ENCODE data around the gene RPSA.

The RPSA gene

DNA sequence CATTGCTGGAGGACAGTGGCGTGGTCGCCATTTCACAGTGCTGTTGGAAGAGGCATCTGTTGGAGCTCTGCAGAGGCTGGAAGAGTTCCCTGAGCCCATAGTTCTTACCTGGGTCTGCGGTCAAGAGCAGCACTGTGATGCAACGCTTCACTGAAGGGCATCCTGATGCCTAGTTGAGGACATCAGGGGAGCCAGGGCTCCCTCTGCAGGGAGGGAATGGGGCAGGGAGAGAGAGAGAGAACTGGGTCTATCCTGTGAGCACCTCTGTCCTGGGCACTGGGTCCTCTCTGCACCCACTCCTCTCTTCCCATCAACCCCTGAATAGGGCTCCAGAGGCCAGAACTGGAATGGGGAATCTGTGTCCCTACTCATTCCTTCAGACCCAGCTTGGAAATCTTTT is 37.0 kb downstream of the RPSA start:
- CTCF ChIA-PET = interaction anchor here (1.3 to 2.9 kb wide), 2 partner anchors 56 to 874 kb away, joined by 3 to 10 read pairs; no protein-coding TSS in a partner anchor
- no peak for DNase-seq
- WGBS (ENCODE audit: insufficient coverage) = 95% methylated on average over 4 of the region's 4 CpGs

DNA sequence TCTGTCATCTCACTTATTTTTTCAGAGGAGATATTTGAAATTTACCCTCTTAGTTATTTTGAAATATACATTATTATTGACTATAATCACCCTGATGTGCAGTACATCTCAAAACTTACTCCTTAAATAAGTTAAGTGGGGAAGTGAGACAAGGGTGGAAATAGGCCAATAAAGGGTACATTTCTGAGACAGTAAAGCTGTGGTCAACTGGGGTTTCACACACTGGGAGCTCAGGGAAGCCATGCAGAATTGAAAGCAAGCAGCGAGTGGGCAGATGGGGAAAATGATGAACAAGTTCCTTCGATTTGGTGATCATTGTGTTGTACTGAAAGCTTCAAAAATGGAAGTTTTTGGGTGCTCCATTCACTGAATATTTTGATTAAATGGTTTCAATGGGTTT is 39.4 kb downstream of the RPSA start:
- Histone ChIP-seq H3K4me3 (ENCODE audit: control insufficient read depth in 1 of 7, extremely low read depth in 1 of 7, insufficient read depth in 4 of 7, low read depth in 2 of 7, low read length in 6 of 7) (no peak overlapping the region), H3K9me3 (ENCODE audit: control extremely low read depth in 1 of 5, control insufficient read depth in 4 of 5, insufficient read depth in 2 of 5, low read depth in 1 of 5, low read length in 4 of 5) (no peaks in the 10 kb centered on the region), H3K27ac (ENCODE audit: insufficient read depth in 1 of 2, low read depth in 1 of 2, low read length in 2 of 2, poor library complexity in 1 of 2, severe bottlenecking in 2 of 2) (no peak overlapping the region), H3K27me3 (replicated peaks in 2 of 5; ENCODE audit: control insufficient read depth in 4 of 5, insufficient read depth in 5 of 5, low read length in 4 of 5) (no peaks in the 10 kb centered on the region), H3K4me1 (ENCODE audit: control extremely low read depth in 1 of 4, control insufficient read depth in 4 of 4, insufficient read depth in 4 of 4, low read length in 3 of 4) (peaks cover 0 to 2% (median 0%) of the 10 kb centered on the region in 4 experiments), H3K36me3 (ENCODE audit: control insufficient read depth in 4 of 4, insufficient read depth in 4 of 4, low read length in 3 of 4) (no peaks in the 10 kb centered on the region)
- ChIA-PET CTCF (interaction anchor here (0.9 to 4.3 kb wide), 9 partner anchors 12 to 97 kb away, joined by 3 to 25 read pairs (median 3); no protein-coding TSS in a partner anchor), POLR2A (no interaction called here)
- 80% methylated on average over 1 of the region's 2 CpGs for WGBS (ENCODE audit: insufficient coverage)
- DNase-seq = no peak

More for the DNA sequence above, 37.0 kb downstream of the RPSA start:
- no peaks in the 10 kb centered on the region for H3K9me3 ChIP-seq (ENCODE audit: control extremely low read depth in 1 of 5, control insufficient read depth in 4 of 5, insufficient read depth in 2 of 5, low read depth in 1 of 5, low read length in 4 of 5)
- peaks cover 0 to 2% (median 0%) of the 10 kb centered on the region in 4 experiments for H3K4me1 ChIP-seq (ENCODE audit: control extremely low read depth in 1 of 4, control insufficient read depth in 4 of 4, insufficient read depth in 4 of 4, low read length in 3 of 4)
- POLR2A ChIA-PET = no interaction called here
- no peaks in the 10 kb centered on the region for H3K27me3 ChIP-seq (replicated peaks in 2 of 5; ENCODE audit: control insufficient read depth in 4 of 5, insufficient read depth in 5 of 5, low read length in 4 of 5)
- H3K4me3 ChIP-seq (ENCODE audit: control insufficient read depth in 1 of 7, extremely low read depth in 1 of 7, insufficient read depth in 4 of 7, low read depth in 2 of 7, low read length in 6 of 7) = no peak overlapping the region
- no peaks in the 10 kb centered on the region for H3K36me3 ChIP-seq (ENCODE audit: control insufficient read depth in 4 of 4, insufficient read depth in 4 of 4, low read length in 3 of 4)
- no peak overlapping the region for H3K27ac ChIP-seq (ENCODE audit: insufficient read depth in 1 of 2, low read depth in 1 of 2, low read length in 2 of 2, poor library complexity in 1 of 2, severe bottlenecking in 2 of 2)

DNA sequence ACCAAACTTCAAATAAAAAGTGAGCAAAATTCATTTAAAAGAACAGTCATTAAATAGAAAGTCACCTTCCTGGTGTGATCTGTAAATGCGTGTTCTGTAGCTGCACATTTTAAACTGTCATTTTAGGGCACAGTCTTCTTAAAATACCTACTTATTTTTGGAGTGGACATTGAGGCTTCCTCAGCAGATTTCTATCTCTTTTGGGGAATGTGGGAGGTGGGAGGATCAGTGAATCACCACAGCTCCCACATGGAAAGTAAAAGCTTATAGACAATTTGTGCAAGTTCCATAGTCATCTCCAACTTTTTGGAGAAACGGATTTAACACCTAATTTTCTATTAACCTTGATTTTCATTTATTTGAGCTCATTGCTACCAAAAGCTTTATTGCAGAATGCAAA is 39.9 kb downstream of the RPSA start:
- WGBS (ENCODE audit: insufficient coverage) = no CpG with 5 or more reads among the region's 2 CpGs
- Histone ChIP-seq H3K27me3 (replicated peaks in 2 of 5; ENCODE audit: control insufficient read depth in 4 of 5, insufficient read depth in 5 of 5, low read length in 4 of 5) (no peaks in the 10 kb centered on the region), H3K36me3 (ENCODE audit: control insufficient read depth in 4 of 4, insufficient read depth in 4 of 4, low read length in 3 of 4) (no peaks in the 10 kb centered on the region), H3K27ac (ENCODE audit: insufficient read depth in 1 of 2, low read depth in 1 of 2, low read length in 2 of 2, poor library complexity in 1 of 2, severe bottlenecking in 2 of 2) (no peak overlapping the region), H3K9me3 (ENCODE audit: control extremely low read depth in 1 of 5, control insufficient read depth in 4 of 5, insufficient read depth in 2 of 5, low read depth in 1 of 5, low read length in 4 of 5) (no peaks in the 10 kb centered on the region), H3K4me1 (ENCODE audit: control extremely low read depth in 1 of 4, control insufficient read depth in 4 of 4, insufficient read depth in 4 of 4, low read length in 3 of 4) (peaks cover 0 to 2% (median 0%) of the 10 kb centered on the region in 4 experiments), H3K4me3 (ENCODE audit: control insufficient read depth in 1 of 7, extremely low read depth in 1 of 7, insufficient read depth in 4 of 7, low read depth in 2 of 7, low read length in 6 of 7) (no peak overlapping the region)
- ChIA-PET CTCF (interaction anchor here (0.9 to 4.3 kb wide), 9 partner anchors 13 to 97 kb away, joined by 3 to 25 read pairs (median 3); no protein-coding TSS in a partner anchor), POLR2A (no interaction called here)
- no peak for DNase-seq

DNA sequence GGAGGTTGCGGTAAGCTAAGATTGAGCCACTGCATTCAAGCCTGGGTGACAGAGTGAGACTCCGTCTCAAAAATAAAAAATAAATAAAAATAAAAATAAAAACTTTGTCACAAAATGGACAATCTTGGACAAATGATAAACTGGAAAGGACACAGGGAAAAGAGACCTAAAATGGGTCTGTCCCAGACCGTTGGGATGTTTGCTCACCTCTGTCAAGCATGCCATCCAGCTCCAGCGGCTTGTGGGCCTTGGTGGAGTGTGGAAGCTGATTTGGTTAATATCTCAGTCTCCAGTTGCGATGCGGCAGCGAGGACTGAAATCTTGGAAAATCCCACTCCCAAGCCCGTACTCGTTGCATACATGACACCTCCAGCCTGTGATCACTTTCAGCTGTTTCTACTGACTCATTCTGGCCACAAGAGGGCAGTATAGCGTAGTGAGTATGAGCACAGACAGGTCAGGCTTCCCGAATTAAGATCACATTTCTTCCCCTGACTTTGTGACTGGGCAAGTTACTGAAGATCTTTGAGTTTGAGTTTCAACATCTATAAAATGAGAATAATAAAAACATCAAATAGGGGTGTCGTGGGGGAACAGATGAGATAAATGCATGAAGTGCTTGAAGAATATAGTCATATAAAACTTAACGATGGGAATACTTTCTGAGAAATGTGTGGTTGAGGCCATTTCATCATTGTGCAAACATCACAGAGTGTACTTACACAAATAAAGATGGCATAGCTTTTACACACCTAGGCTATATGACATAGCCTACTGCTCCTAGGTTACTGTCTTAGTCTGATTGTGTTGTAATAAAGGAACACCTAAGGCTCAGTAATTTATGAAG is 41.3 kb downstream of the RPSA start:
- DNase-seq = peak; percentile 66 to 80 (median 66)
- no peaks in the 10 kb centered on the region for H3K9me3 ChIP-seq (ENCODE audit: control extremely low read depth in 1 of 5, control insufficient read depth in 4 of 5, insufficient read depth in 2 of 5, low read depth in 1 of 5, low read length in 4 of 5)
- WGBS (ENCODE audit: insufficient coverage) = 30% methylated on average over 6 of the region's 13 CpGs
- no peak overlapping the region for H3K4me3 ChIP-seq (ENCODE audit: control insufficient read depth in 1 of 7, extremely low read depth in 1 of 7, insufficient read depth in 4 of 7, low read depth in 2 of 7, low read length in 6 of 7)
- no peaks in the 10 kb centered on the region for H3K36me3 ChIP-seq (ENCODE audit: control insufficient read depth in 4 of 4, insufficient read depth in 4 of 4, low read length in 3 of 4)
- no peak overlapping the region for H3K27ac ChIP-seq (ENCODE audit: insufficient read depth in 1 of 2, low read depth in 1 of 2, low read length in 2 of 2, poor library complexity in 1 of 2, severe bottlenecking in 2 of 2)
- CTCF ChIA-PET = interaction anchor here (0.6 to 4.3 kb wide), 13 partner anchors 9 to 733 kb away, joined by 3 to 25 read pairs (median 5); no protein-coding TSS in a partner anchor
- no peaks in the 10 kb centered on the region for H3K27me3 ChIP-seq (replicated peaks in 2 of 5; ENCODE audit: control insufficient read depth in 4 of 5, insufficient read depth in 5 of 5, low read length in 4 of 5)
- H3K4me1 ChIP-seq (ENCODE audit: control extremely low read depth in 1 of 4, control insufficient read depth in 4 of 4, insufficient read depth in 4 of 4, low read length in 3 of 4) = peaks cover 0 to 2% (median 0%) of the 10 kb centered on the region in 4 experiments
- POLR2A ChIA-PET = no interaction called here

DNA sequence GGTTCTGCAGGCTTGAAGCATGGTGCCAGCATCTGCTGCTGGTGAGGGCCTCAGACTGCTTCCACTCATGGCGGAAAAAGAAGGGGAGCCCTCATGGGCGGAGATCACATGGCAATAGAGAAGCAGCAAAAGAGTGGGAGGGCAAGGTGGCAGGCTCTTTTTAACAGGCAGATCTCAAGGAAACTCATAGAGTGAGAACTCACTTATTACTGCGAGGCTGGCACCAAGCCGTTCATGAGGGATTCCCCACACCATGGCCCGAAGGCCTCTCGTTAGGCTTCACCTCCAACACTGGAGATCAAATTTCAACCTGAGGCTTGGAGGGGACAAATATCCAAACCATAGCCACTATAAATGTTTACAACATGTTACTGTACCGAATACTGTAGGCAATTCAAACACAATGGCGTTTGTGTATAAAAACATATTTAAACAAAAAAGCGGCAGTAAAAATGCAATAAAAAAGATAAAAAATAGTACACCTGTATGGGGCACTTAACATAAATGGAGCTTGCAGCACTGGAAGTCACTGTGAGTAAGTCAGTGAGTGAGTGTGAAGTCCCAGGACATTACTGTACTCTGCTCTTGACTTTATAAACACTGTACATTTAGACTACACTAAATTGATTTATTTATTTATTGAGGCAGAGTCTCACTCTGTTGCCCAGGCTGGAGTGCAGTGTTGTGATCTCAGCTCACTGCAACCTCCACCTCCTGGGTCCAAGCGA is 42.1 kb downstream of the RPSA start:
- Histone ChIP-seq H3K27me3 (replicated peaks in 2 of 5; ENCODE audit: control insufficient read depth in 4 of 5, insufficient read depth in 5 of 5, low read length in 4 of 5) (no peaks in the 10 kb centered on the region), H3K36me3 (ENCODE audit: control insufficient read depth in 4 of 4, insufficient read depth in 4 of 4, low read length in 3 of 4) (no peaks in the 10 kb centered on the region), H3K27ac (ENCODE audit: insufficient read depth in 1 of 2, low read depth in 1 of 2, low read length in 2 of 2, poor library complexity in 1 of 2, severe bottlenecking in 2 of 2) (no peak overlapping the region), H3K4me1 (ENCODE audit: control extremely low read depth in 1 of 4, control insufficient read depth in 4 of 4, insufficient read depth in 4 of 4, low read length in 3 of 4) (peaks cover 0 to 2% (median 0%) of the 10 kb centered on the region in 4 experiments), H3K9me3 (ENCODE audit: control extremely low read depth in 1 of 5, control insufficient read depth in 4 of 5, insufficient read depth in 2 of 5, low read depth in 1 of 5, low read length in 4 of 5) (no peaks in the 10 kb centered on the region), H3K4me3 (ENCODE audit: control insufficient read depth in 1 of 7, extremely low read depth in 1 of 7, insufficient read depth in 4 of 7, low read depth in 2 of 7, low read length in 6 of 7) (no peak overlapping the region)
- ChIA-PET CTCF (interaction anchor here (1.0 to 4.3 kb wide), 6 partner anchors 12 to 51 kb away, joined by 4 to 25 read pairs (median 6); no protein-coding TSS in a partner anchor), POLR2A (no interaction called here)
- DNase-seq = no peak
- WGBS (ENCODE audit: insufficient coverage) = 90% methylated on average over 5 of the region's 10 CpGs

DNA sequence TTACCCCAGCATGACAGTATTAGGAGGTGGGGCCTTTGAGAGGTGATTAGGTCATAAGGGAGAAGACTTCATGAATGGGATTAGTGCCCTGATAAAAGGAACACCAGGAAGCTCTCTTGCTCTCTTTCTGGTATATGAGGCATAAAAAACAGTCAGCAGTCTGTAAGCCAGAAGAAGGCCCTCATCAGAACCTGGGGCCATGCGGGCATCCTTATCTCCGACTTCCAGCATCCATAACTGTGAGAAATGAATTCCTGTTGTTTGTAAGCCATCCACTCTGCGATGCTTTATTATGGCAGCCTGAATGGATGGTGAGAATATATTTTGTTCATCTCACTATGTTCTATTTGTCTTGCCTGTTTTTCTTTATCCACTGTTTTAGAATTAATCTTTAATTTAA is 43.3 kb downstream of the RPSA start:
- no peak for DNase-seq
- Histone ChIP-seq H3K27me3 (replicated peaks in 2 of 5; ENCODE audit: control insufficient read depth in 4 of 5, insufficient read depth in 5 of 5, low read length in 4 of 5) (no peaks in the 10 kb centered on the region), H3K27ac (ENCODE audit: insufficient read depth in 1 of 2, low read depth in 1 of 2, low read length in 2 of 2, poor library complexity in 1 of 2, severe bottlenecking in 2 of 2) (no peak overlapping the region), H3K36me3 (ENCODE audit: control insufficient read depth in 4 of 4, insufficient read depth in 4 of 4, low read length in 3 of 4) (no peaks in the 10 kb centered on the region), H3K4me3 (ENCODE audit: control insufficient read depth in 1 of 7, extremely low read depth in 1 of 7, insufficient read depth in 4 of 7, low read depth in 2 of 7, low read length in 6 of 7) (no peak overlapping the region), H3K9me3 (ENCODE audit: control extremely low read depth in 1 of 5, control insufficient read depth in 4 of 5, insufficient read depth in 2 of 5, low read depth in 1 of 5, low read length in 4 of 5) (no peaks in the 10 kb centered on the region), H3K4me1 (ENCODE audit: control extremely low read depth in 1 of 4, control insufficient read depth in 4 of 4, insufficient read depth in 4 of 4, low read length in 3 of 4) (peaks cover 0 to 2% (median 0%) of the 10 kb centered on the region in 4 experiments)
- ChIA-PET POLR2A (no interaction called here), CTCF (interaction anchor here (0.8 to 4.3 kb wide), 3 partner anchors 20 to 729 kb away, joined by 3 to 25 read pairs (median 5); no protein-coding TSS in a partner anchor)
- WGBS (ENCODE audit: insufficient coverage) = no CpG with 5 or more reads among the region's 3 CpGs
